ENCODE results near the gene AP2S1. TPM values are rescaled to one million over a fixed set of nuclear protein-coding genes. Genes with fewer than 3 reads are reported as not detected.
A peak's percentile ranks its signal among the peaks of the same experiment; 100 is the strongest.
"Not testable (repeated sequence)": the region's sequence is repeated elsewhere in the genome, so short reads cannot be mapped to it uniquely, and the experiment has no call there.

The AP2S1 gene
- total RNA-seq, result 100 to 1,000 TPM; 103 to 110 TPM

- H3K36me3 Mint-ChIP-seq, result peaks cover 6% of the 10 kb centered on the region
- POLR2A ChIA-PET, result interaction anchor here (0.9 to 1.9 kb wide), 6 partner anchors 10 to 197 kb away, joined by 3 to 8 read pairs (median 6); partner anchors contain the start of genes ARHGAP35 and SLC1A5
These were observed at the start of gene AP2S1 for GRCh38 chr19:46850228-46851203. AP2S1 (minus strand) TSS chr19:46850846; CDS start chr19:46850766, 80 bp downstream.

GRCh38 chr19:46900341-46900740 lies 49.7 kb upstream of the AP2S1 start:
- POLR2A ChIA-PET, result no interaction called here
- Mint-ChIP-seq H3K27ac (no peak overlapping the region), H3K4me3 (no peak overlapping the region), H3K36me3 (peaks cover 7% of the 10 kb centered on the region), H3K9me3 (no peaks in the 10 kb centered on the region), H3K4me1 (peaks cover 14% of the 10 kb centered on the region), H3K27me3 (no peaks in the 10 kb centered on the region)
- ATAC-seq (ENCODE audit: low read depth) (no peak), DNase-seq (no peak)

More at GRCh38 chr19:46850228-46851203, at the start of gene AP2S1:
- Mint-ChIP-seq H3K4me3 (peak within 1 kb of the TSS; percentile 92), H3K27ac (peak within 1 kb of the TSS; percentile 88), H3K4me1 (peaks cover 25% of the 10 kb centered on the region), H3K27me3 (peaks cover 2% of the 10 kb centered on the region), H3K9me3 (no peaks in the 10 kb centered on the region)
- peak; percentile 84 for DNase-seq
- peak; percentile 98 for ATAC-seq (ENCODE audit: low read depth)

- peaks cover 7% of the 10 kb centered on the region for H3K36me3 Mint-ChIP-seq
- no peak overlapping the region for H3K4me3 Mint-ChIP-seq
- H3K27me3 Mint-ChIP-seq, result no peaks in the 10 kb centered on the region
- H3K27ac Mint-ChIP-seq, result no peak overlapping the region
- ATAC-seq (ENCODE audit: low read depth), result no peak
- peaks cover 14% of the 10 kb centered on the region for H3K4me1 Mint-ChIP-seq
- no peaks in the 10 kb centered on the region for H3K9me3 Mint-ChIP-seq
- POLR2A ChIA-PET, result no interaction called here
- DNase-seq, result no peak
These were observed 48.1 kb upstream of the AP2S1 start for GRCh38 chr19:46898731-46899130.

- Mint-ChIP-seq H3K36me3 (peaks cover 10% of the 10 kb centered on the region), H3K4me3 (no peak overlapping the region), H3K27ac (no peak overlapping the region), H3K9me3 (no peaks in the 10 kb centered on the region), H3K4me1 (peaks cover 9% of the 10 kb centered on the region), H3K27me3 (no peaks in the 10 kb centered on the region)
- DNase-seq, result no peak
- ATAC-seq (ENCODE audit: low read depth), result no peak
- POLR2A ChIA-PET, result interaction anchor here (0.6 kb wide), 1 partner anchor 48 kb away, joined by 4 read pairs; no protein-coding TSS in a partner anchor
These were observed 45.6 kb upstream of the AP2S1 start for GRCh38 chr19:46896076-46896794.

- no peak for DNase-seq
- Mint-ChIP-seq H3K27me3 (no peaks in the 10 kb centered on the region), H3K9me3 (no peaks in the 10 kb centered on the region), H3K36me3 (peaks cover 4% of the 10 kb centered on the region), H3K4me1 (peaks cover 6% of the 10 kb centered on the region), H3K27ac (no peak overlapping the region), H3K4me3 (no peak overlapping the region)
- no peak for ATAC-seq (ENCODE audit: low read depth)
- POLR2A ChIA-PET, result no interaction called here
These were observed 41.9 kb upstream of the AP2S1 start for GRCh38 chr19:46892252-46893179.

- Mint-ChIP-seq H3K4me3 (no peak overlapping the region), H3K4me1 (peaks cover 4% of the 10 kb centered on the region), H3K9me3 (no peaks in the 10 kb centered on the region), H3K27me3 (no peaks in the 10 kb centered on the region), H3K36me3 (peaks cover 6% of the 10 kb centered on the region), H3K27ac (no peak overlapping the region)
- DNase-seq (no peak), ATAC-seq (ENCODE audit: low read depth) (no peak)
- POLR2A ChIA-PET, result interaction anchor here (0.6 kb wide), 1 partner anchor 10 kb away, joined by 7 read pairs; no protein-coding TSS in a partner anchor
These were observed 40.0 kb upstream of the AP2S1 start for GRCh38 chr19:46890423-46891170.

GRCh38 chr19:46887240-46887782 lies 36.7 kb upstream of the AP2S1 start:
- ATAC-seq (ENCODE audit: low read depth), result no peak
- no peak for DNase-seq
- Mint-ChIP-seq H3K4me3 (no peak overlapping the region), H3K27me3 (no peaks in the 10 kb centered on the region), H3K4me1 (peaks cover 4% of the 10 kb centered on the region), H3K27ac (no peak overlapping the region), H3K36me3 (peaks cover 3% of the 10 kb centered on the region), H3K9me3 (no peaks in the 10 kb centered on the region)
- POLR2A ChIA-PET, result interaction anchor here (0.5 kb wide), 1 partner anchor 401 kb away, joined by 5 read pairs; no protein-coding TSS in a partner anchor

GRCh38 chr19:46886546-46887239 lies 36.0 kb upstream of the AP2S1 start:
- H3K27me3 Mint-ChIP-seq, result no peaks in the 10 kb centered on the region
- ATAC-seq (ENCODE audit: low read depth) (no peak), DNase-seq (no peak)
- no peak overlapping the region for H3K4me3 Mint-ChIP-seq
- POLR2A ChIA-PET, result interaction anchor here (0.5 kb wide), 1 partner anchor 401 kb away, joined by 5 read pairs; no protein-coding TSS in a partner anchor
- H3K36me3 Mint-ChIP-seq, result peaks cover 3% of the 10 kb centered on the region
- H3K9me3 Mint-ChIP-seq, result no peaks in the 10 kb centered on the region
- peaks cover 4% of the 10 kb centered on the region for H3K4me1 Mint-ChIP-seq
- no peak overlapping the region for H3K27ac Mint-ChIP-seq

- ATAC-seq (ENCODE audit: low read depth), result no peak
- Mint-ChIP-seq H3K27me3 (no peaks in the 10 kb centered on the region), H3K4me1 (peaks cover 4% of the 10 kb centered on the region), H3K36me3 (peaks cover 3% of the 10 kb centered on the region), H3K27ac (no peak overlapping the region), H3K9me3 (no peaks in the 10 kb centered on the region), H3K4me3 (no peak overlapping the region)
- POLR2A ChIA-PET, result interaction anchor here (1.4 kb wide), 1 partner anchor 17 kb away, joined by 7 read pairs; no protein-coding TSS in a partner anchor
- DNase-seq, result no peak
These were observed 34.8 kb upstream of the AP2S1 start for GRCh38 chr19:46885411-46885810.

GRCh38 chr19:46882751-46883150 lies 32.1 kb upstream of the AP2S1 start:
- H3K36me3 Mint-ChIP-seq; H3K9me3 Mint-ChIP-seq; POLR2A ChIA-PET; H3K4me3 Mint-ChIP-seq; ATAC-seq (ENCODE audit: low read depth); H3K27ac Mint-ChIP-seq; DNase-seq; H3K27me3 Mint-ChIP-seq; H3K4me1 Mint-ChIP-seq: not testable (repeated sequence)

GRCh38 chr19:46882034-46882433 lies 31.4 kb upstream of the AP2S1 start:
- no peak for ATAC-seq (ENCODE audit: low read depth)
- no peaks in the 10 kb centered on the region for H3K36me3 Mint-ChIP-seq
- no peak overlapping the region for H3K4me3 Mint-ChIP-seq
- no peak overlapping the region for H3K27ac Mint-ChIP-seq
- peaks cover 3% of the 10 kb centered on the region for H3K4me1 Mint-ChIP-seq
- DNase-seq, result no peak
- no peaks in the 10 kb centered on the region for H3K27me3 Mint-ChIP-seq
- POLR2A ChIA-PET, result interaction anchor here (0.5 kb wide), 1 partner anchor 262 kb away, joined by 5 read pairs; no protein-coding TSS in a partner anchor
- H3K9me3 Mint-ChIP-seq, result no peaks in the 10 kb centered on the region
